ENCODE data around the gene TAF4. TPM values are rescaled to one million over a fixed set of nuclear protein-coding genes. Genes with fewer than 3 reads are reported as not detected.

Gene TAF4
- total and polyA plus RNA-seq, 2 of the 13 experiments (the other 11 are each of a cell fraction or from before 2014, with no cell fraction given), result 5.9 to 12.0 TPM

DNA sequence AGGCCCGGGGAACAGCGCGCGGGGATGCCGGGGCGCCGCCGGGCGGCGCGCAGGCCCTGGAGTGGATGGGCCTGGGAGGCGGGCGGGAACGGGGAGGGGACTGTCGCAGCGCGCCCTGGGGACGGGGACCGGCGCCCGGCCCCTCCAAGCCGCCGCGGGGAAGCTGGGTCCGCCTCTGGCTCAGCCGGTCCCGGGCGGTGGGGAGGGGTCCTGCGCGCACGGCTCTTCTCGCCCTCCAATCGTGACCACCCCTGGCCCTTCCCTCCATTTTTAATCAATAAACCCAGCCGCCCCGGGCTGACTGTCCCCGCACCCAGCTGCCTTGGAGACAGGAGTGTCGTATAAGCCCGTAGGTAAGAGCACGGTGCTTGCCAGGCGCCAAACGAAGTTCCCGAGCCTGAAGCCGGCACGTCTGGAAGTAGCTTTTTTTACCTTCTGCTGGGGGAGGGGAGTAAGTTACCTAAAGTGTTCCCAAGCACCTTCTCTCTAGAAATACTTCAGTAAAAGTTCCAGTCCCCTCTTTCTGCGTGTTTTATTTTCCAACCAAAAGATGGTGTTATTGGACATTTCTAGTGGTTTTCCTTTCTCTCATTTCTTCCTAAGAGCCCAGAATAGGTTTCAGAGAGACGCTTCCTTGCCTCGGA, 780 bp upstream of the TAF4 start (continued):
- TF ChIP-seq, protein P1, sequence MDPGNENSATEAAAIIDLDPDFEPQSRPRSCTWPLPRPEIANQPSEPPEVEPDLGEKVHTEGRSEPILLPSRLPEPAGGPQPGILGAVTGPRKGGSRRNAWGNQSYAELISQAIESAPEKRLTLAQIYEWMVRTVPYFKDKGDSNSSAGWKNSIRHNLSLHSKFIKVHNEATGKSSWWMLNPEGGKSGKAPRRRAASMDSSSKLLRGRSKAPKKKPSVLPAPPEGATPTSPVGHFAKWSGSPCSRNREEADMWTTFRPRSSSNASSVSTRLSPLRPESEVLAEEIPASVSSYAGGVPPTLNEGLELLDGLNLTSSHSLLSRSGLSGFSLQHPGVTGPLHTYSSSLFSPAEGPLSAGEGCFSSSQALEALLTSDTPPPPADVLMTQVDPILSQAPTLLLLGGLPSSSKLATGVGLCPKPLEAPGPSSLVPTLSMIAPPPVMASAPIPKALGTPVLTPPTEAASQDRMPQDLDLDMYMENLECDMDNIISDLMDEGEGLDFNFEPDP (CRISPR knock-in tag; conservative IDR thresholded peaks at IDR 0.05), result no peak
- TF ChIP-seq, protein P2, sequence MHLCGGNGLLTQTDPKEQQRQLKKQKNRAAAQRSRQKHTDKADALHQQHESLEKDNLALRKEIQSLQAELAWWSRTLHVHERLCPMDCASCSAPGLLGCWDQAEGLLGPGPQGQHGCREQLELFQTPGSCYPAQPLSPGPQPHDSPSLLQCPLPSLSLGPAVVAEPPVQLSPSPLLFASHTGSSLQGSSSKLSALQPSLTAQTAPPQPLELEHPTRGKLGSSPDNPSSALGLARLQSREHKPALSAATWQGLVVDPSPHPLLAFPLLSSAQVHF (CRISPR knock-in tag; IDR thresholded peaks at IDR 0.05), result no peak
- TF ChIP-seq SIN3A (IDR thresholded peaks at IDR 0.05; ENCODE audit: borderline replicate concordance, low read depth, low read length) (no peak; the same call in 1 of the 2 replicates), BORCS8-MEF2B (CRISPR knock-in tag; IDR thresholded peaks at IDR 0.05) (no peak), CEBPB (IDR thresholded peaks at IDR 0.05; ENCODE audit: borderline replicate concordance, low read depth, low read length) (no peak), ZMYM2 (CRISPR knock-in tag; IDR thresholded peaks at IDR 0.05) (no peak), HNRNPLL (IDR thresholded peaks at IDR 0.05; ENCODE audit: low read depth, low read length, poor library complexity, severe bottlenecking) (peak; percentile 55), ZNF562 (CRISPR knock-in tag; IDR thresholded peaks at IDR 0.05; ENCODE audit: borderline replicate concordance) (no peak), MYNN (CRISPR knock-in tag; IDR thresholded peaks at IDR 0.05; ENCODE audit: low read depth) (no peak; the same call in 1 of the 2 replicates), TAF1 (CRISPR knock-in tag; IDR thresholded peaks at IDR 0.05) (no peak), ZNF292 (CRISPR knock-in tag; IDR thresholded peaks at IDR 0.05; ENCODE audit: borderline replicate concordance, low read depth) (no peak), MAFF (IDR thresholded peaks at IDR 0.05; ENCODE audit: low read depth, low read length) (no peak), HOXA9 (CRISPR knock-in tag; IDR thresholded peaks at IDR 0.05; ENCODE audit: borderline replicate concordance) (no peak), YEATS2 (CRISPR knock-in tag; IDR thresholded peaks at IDR 0.05; ENCODE audit: borderline replicate concordance) (no peak), ZNF780A (CRISPR knock-in tag; IDR thresholded peaks at IDR 0.05) (no peak), PHF20 (CRISPR knock-in tag; IDR thresholded peaks at IDR 0.05) (no peak)
- TF ChIP-seq, protein P3, sequence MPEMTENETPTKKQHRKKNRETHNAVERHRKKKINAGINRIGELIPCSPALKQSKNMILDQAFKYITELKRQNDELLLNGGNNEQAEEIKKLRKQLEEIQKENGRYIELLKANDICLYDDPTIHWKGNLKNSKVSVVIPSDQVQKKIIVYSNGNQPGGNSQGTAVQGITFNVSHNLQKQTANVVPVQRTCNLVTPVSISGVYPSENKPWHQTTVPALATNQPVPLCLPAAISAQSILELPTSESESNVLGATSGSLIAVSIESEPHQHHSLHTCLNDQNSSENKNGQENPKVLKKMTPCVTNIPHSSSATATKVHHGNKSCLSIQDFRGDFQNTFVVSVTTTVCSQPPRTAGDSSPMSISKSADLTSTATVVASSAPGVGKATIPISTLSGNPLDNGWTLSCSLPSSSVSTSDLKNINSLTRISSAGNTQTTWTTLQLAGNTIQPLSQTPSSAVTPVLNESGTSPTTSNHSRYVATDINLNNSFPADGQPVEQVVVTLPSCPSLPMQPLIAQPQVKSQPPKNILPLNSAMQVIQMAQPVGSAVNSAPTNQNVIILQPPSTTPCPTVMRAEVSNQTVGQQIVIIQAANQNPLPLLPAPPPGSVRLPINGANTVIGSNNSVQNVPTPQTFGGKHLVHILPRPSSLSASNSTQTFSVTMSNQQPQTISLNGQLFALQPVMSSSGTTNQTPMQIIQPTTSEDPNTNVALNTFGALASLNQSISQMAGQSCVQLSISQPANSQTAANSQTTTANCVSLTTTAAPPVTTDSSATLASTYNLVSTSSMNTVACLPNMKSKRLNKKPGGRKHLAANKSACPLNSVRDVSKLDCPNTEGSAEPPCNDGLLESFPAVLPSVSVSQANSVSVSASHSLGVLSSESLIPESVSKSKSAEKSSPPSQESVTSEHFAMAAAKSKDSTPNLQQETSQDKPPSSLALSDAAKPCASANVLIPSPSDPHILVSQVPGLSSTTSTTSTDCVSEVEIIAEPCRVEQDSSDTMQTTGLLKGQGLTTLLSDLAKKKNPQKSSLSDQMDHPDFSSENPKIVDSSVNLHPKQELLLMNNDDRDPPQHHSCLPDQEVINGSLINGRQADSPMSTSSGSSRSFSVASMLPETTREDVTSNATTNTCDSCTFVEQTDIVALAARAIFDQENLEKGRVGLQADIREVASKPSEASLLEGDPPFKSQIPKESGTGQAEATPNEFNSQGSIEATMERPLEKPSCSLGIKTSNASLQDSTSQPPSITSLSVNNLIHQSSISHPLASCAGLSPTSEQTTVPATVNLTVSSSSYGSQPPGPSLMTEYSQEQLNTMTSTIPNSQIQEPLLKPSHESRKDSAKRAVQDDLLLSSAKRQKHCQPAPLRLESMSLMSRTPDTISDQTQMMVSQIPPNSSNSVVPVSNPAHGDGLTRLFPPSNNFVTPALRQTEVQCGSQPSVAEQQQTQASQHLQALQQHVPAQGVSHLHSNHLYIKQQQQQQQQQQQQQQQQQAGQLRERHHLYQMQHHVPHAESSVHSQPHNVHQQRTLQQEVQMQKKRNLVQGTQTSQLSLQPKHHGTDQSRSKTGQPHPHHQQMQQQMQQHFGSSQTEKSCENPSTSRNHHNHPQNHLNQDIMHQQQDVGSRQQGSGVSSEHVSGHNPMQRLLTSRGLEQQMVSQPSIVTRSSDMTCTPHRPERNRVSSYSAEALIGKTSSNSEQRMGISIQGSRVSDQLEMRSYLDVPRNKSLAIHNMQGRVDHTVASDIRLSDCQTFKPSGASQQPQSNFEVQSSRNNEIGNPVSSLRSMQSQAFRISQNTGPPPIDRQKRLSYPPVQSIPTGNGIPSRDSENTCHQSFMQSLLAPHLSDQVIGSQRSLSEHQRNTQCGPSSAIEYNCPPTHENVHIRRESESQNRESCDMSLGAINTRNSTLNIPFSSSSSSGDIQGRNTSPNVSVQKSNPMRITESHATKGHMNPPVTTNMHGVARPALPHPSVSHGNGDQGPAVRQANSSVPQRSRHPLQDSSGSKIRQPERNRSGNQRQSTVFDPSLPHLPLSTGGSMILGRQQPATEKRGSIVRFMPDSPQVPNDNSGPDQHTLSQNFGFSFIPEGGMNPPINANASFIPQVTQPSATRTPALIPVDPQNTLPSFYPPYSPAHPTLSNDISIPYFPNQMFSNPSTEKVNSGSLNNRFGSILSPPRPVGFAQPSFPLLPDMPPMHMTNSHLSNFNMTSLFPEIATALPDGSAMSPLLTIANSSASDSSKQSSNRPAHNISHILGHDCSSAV (CRISPR knock-in tag; IDR thresholded peaks at IDR 0.05; ENCODE audit: borderline replicate concordance), result no peak
- TF ChIP-seq, protein P4, sequence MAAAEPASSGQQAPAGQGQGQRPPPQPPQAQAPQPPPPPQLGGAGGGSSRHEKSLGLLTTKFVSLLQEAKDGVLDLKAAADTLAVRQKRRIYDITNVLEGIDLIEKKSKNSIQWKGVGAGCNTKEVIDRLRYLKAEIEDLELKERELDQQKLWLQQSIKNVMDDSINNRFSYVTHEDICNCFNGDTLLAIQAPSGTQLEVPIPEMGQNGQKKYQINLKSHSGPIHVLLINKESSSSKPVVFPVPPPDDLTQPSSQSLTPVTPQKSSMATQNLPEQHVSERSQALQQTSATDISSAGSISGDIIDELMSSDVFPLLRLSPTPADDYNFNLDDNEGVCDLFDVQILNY (CRISPR knock-in tag; conservative IDR thresholded peaks at IDR 0.05), result no peak

Data from HepG2 (cell line).